Measurements from ENCODE around the gene SCARF1.

The SCARF1 gene

DNA sequence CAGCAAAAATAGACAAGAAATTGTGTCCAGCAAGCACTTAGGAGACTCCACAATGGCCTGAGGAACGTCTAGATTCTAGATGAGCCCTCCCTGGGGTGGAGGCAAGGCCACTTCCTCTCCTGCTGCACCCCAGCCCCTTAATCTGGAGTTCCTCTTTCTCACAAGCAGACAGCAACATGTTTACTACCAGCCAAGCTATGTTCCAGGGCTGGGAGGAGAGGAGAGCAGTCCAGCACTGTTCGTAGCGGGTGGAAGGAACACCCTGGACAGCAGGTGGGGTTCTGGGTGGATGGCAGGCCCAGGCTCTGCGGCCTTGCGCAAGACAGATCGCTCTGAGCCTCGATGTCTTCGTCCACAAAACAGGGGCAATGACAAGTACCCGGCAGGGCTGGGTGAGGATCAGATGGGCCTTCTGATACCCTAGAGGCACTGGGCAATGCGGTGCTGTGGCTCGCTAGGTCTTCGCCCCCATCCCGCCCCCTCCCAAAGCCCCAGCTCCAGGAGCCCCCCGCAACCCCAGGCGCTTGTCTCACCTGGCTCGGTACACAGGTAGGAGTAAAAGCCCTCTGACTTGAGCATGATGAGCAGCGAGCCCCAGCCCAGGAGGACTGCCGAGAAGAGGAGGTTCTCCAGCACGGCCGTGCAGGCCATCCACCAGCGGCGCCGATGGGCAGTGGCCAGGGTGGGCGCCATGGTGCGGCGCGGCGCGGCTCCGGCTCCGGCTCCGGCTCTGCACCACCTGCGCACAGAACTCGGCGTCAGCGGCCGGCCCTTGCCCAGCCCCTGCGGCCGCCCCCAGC lies 18.1 kb downstream of the SCARF1 start:
- no peak for TF ChIP-seq POLR2A (IDR thresholded peaks at IDR 0.05; ENCODE audit: low read length)
- peak; percentile 53 to 66 for DNase-seq

DNA sequence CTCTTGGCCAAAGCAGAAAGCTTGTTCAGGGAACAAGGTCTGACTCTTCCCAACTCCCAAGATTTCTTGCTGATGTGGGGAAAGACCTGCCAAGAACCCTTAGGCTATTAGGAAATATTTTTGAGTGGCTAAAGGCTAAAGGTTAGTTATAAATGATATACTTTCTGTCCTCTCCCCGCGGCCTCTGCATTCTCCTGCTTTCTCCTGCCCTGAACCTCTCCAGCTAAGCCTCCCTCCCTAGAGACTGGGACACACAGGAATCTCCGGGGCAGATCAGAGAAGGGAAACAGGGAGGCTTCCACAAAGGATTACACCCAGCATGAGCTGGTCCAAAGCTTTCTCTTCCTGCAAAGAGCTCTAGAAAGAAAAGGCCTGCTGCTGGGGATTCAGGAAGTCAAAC lies 19.2 kb downstream of the SCARF1 start:
- DNase-seq = no peak
- TF ChIP-seq POLR2A (IDR thresholded peaks at IDR 0.05; ENCODE audit: low read length) (no peak), GATA1 (IDR thresholded peaks at IDR 0.05; ENCODE audit: low read depth, low read length) (no peak)

DNA sequence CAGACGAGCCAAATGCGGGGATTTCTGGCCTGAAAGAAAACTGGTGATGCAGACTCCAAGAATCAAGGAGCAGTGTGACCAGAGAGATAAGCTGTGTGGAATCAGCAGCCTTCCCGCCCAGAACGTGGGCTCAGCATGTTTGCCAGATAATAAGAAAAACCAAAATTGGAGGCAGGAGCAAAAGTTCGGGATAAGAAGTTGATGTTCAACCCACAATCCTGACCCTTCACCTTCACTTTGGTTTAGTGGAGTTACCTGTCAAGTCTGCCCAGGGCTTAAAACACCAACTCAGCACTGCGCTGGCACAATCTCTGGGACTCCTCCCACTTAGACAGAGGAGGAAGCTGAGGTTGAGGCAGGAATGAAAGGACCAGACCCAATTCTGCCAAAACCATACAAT lies 20.0 kb downstream of the SCARF1 start:
- TF ChIP-seq GATA1 (IDR thresholded peaks at IDR 0.05; ENCODE audit: low read depth, low read length) (no peak), POLR2A (IDR thresholded peaks at IDR 0.05; ENCODE audit: low read length) (no peak)

DNA sequence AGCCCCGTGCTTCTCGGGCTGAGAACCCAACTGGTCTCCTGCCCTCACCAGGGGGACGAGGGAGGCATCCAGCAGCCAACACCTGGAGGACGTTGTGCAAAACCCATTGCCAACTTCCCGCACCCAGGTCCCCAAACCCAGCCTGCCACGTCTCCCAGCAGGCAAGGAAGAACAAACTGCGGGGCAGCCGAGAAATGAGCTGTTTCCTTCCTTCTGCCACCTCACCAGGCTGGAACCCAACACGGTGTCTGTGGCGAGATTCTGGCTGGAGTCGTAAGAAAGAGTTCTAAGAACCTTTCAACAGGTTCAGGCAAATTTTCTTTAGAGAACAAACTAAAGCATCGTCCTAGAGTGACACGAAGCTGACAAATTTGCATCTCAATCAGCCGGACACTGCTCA lies 20.5 kb downstream of the SCARF1 start:
- DNase-seq = no peak
- no peak for TF ChIP-seq GATA1 (IDR thresholded peaks at IDR 0.05; ENCODE audit: low read depth, low read length)
- TF ChIP-seq POLR2A (IDR thresholded peaks at IDR 0.05; ENCODE audit: low read length) = no peak

More for the DNA sequence above, 20.0 kb downstream of the SCARF1 start:
- peak; percentile 56 for DNase-seq

DNA sequence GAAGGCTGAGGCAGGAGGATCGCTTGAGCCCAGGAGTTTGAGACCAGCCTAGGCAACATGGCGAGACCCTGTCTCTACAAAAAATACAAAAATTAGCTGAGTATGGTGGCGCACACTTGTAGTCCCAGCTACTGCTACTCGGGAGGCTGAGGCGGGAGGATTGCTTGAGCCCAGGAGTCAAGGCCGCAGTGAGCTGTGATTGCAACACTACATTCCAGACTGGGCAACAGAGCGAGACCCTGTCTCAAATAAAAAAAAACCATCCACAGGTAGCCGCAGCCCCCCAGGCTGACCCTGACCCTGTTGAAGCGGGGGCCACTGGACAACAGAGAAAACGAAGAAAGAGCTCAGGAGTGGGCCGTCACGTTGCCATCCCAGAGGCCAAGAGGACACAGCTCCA lies 20.9 kb downstream of the SCARF1 start:
- TF ChIP-seq POLR2A (IDR thresholded peaks at IDR 0.05; ENCODE audit: low read length) (no peak), GATA1 (IDR thresholded peaks at IDR 0.05; ENCODE audit: low read depth, low read length) (no peak)
- DNase-seq = no peak

DNA sequence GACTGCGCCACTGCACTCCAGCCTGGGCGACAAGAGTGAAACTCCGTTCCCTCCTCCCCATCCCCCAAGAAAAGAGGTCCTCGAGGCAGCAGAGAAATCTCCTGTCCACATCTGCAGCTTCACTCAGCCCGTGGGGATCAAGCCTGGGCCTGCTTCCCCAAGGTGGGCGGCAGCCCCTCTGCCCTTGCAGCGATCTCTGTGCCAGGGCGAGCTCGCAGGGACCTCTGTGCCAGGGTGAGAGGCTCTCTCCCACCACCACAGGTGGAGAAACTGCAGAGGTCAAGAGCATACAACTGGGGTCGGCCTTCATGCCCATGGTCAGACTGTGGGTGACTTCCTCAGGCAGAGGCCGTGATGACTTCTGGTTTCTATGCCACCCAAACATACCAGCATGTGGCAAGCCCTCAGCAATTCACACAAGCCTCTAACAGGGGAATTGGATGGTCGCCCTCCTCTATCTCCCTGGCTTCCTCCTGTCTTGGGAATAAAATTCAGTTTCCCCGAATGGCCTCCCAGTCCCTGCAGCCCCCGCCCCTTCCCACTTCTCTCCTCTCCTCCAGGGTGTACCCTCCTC lies 22.4 kb downstream of the SCARF1 start:
- TF ChIP-seq GATA1 (IDR thresholded peaks at IDR 0.05; ENCODE audit: low read depth, low read length) (no peak), POLR2A (IDR thresholded peaks at IDR 0.05; ENCODE audit: low read length) (no peak)
- DNase-seq = no peak

DNA sequence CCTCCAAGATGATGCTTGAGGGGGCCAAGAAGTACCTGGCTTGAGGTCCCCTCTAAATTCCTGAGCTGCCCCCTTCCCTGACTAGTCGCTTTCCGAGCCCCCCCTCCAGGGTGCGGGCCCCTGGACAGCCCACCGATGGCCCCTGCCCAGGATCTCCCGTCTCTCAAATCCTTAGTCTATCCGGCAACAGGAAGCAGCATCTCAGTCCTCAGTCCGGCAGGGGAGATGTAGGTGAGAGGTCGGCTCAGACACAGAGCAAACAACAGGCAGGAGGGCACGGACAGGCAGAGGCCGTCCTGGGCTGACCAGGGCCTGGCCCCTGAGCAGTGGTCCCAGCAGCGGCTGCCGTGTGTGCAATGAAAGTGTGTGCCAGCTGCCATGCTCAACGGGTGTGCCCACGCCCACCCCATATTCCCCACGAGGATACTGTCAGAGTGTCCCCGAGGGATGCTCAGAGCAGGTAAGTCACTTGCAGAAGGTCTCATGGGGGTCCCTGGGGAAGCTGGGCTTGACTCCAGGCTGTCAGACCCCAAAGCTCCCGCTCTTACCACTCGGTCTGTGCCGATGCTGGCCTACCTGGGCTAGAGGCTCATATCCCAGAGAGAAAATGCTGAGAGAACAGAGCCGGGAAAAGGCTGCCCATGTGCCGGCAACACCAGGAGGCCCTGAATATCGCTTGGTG lies 24.1 kb downstream of the SCARF1 start:
- TF ChIP-seq POLR2A (IDR thresholded peaks at IDR 0.05; ENCODE audit: low read length) (no peak), GATA1 (IDR thresholded peaks at IDR 0.05; ENCODE audit: low read depth, low read length) (no peak)
- no peak for DNase-seq

DNA sequence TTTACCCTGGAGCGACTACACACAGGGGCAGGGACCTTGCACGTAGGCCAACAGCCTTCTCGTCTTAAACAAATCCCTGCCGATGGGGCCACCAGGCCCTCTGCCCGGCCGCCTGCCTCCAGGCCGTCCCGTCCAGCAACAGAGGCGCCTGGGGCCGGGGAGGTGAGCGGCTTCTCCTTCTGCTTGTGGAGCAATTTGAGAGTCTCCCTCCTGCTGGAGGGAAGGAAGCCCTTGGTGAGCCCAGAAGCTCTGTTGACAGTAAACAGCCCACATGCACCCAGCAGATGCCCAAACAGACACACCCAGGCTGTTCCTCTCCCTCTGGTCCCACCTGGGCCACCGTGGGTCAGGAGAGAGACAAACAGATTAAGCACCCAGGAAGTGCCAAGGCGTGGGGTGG lies 25.0 kb downstream of the SCARF1 start:
- TF ChIP-seq GATA1 (IDR thresholded peaks at IDR 0.05; ENCODE audit: low read depth, low read length) = no peak
- no peak for TF ChIP-seq POLR2A (IDR thresholded peaks at IDR 0.05; ENCODE audit: low read length)

DNA sequence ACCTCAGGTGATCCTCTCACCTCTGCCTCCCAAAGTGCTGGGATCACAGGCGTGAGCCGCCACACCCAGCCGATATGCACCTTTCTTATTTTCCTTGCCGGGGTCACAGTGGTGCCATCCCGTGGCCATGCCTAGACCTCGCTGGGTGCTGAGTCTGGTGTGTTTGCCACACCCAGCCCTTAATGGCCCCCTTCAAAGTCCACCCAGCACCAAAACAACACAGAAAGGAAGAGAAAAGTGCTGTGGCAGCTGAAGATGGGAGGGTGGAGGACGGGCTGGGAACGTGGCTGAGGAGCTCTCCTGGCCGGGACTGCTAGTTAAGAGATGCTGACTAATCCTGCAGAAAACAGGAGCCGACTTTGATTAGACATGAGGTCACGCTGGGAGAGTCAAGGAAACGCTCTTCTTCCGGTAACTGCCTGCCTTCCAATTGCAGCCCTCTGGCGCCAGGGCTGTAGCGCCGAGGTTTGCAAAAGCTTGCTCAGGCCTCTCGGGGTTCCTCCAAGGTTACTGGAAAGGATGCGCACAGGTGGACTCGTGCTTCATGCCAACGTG lies 27.8 kb downstream of the SCARF1 start:
- peak in 1 of 2 experiments; percentile 61 for DNase-seq
- no peak for TF ChIP-seq POLR2A (IDR thresholded peaks at IDR 0.05; ENCODE audit: low read length)
- TF ChIP-seq GATA1 (IDR thresholded peaks at IDR 0.05; ENCODE audit: low read depth, low read length) = no peak

More for the DNA sequence above, 25.0 kb downstream of the SCARF1 start:
- DNase-seq = no peak

DNA sequence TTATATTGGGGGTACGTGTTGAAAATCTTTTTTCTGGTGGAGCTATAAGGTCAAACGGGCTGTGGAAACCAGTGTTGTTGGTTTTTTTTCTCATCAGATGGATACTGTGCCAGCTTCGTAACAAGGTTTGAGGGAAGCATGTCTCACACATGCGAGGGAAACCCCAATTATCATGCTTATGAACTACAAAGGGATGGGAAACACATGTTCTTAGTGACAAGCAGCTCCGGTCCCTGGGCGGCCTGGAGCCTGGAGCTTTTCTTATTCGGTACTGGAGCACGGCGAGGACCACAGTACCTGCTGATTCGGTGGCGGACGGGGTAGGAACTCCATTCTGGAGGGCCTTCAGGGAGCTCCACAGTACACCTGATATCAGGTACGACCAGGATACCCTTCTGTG lies 29.4 kb downstream of the SCARF1 start:
- DNase-seq = no peak
- TF ChIP-seq POLR2A (IDR thresholded peaks at IDR 0.05; ENCODE audit: low read length) (no peak), GATA1 (IDR thresholded peaks at IDR 0.05; ENCODE audit: low read depth, low read length) (no peak)

DNA sequence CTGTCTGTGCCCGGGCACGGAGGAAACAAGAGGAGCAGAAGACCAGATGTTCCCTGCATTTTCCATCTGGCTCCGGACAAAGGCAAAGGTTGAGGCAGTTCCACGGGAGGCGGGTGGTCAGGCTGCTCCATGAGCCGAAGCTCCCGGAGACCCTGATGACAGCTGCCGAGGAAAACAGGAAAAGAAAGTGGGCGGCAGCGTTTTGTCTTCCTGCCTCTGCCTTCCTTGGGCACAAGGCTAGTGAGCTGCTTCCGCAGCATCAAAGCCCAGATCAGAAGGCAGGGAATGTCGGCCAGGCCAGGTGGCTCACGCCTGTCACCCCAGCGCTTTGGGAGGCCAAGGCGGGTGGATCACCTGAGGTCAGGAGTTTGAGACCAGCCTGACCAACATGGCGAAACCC lies 33.1 kb downstream of the SCARF1 start:
- DNase-seq = no peak
- TF ChIP-seq GATA1 (IDR thresholded peaks at IDR 0.05; ENCODE audit: low read depth, low read length) (no peak), POLR2A (IDR thresholded peaks at IDR 0.05; ENCODE audit: low read length) (no peak)

DNA sequence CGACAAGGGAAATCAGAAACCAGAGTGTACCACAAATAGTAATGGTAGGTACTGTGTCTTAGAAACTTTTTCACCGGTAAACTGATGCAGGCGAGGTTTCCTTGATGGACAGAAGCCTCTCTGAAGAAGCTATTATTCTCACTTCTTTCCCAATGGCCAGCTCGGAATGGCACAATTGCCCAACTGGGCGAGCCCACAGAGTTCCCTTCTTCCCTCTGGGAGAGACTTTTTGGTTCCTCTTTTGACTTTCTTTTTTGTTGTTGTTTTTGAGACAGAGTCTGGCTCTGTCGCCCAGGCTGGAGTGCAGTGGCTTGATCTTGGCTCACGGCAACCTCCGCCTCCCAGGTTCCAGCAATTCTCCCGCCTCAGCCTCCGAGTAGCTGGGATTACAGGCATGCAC lies 33.8 kb downstream of the SCARF1 start:
- TF ChIP-seq GATA1 (IDR thresholded peaks at IDR 0.05; ENCODE audit: low read depth, low read length) (no peak), POLR2A (IDR thresholded peaks at IDR 0.05; ENCODE audit: low read length) (no peak)
- no peak for DNase-seq

DNA sequence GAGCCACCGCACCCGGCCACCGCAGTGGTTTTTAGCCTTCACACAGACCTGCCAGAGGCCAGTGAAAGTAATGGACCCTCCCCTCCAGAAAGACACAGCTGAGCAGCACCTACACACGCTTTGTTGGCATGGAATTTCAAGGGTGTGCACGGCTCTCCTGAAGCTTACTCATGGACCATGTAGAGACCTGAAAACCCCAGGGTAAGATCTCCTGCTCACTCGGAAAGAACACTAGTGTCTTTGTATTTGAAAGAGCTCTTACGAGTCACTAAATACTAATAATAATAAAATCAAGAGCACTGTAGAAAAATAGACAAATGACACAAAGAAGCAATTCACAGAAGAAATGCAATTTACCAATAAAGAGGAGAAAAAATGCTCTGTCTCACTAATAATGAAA lies 36.9 kb downstream of the SCARF1 start:
- TF ChIP-seq POLR2A (IDR thresholded peaks at IDR 0.05; ENCODE audit: low read length) (no peak), GATA1 (IDR thresholded peaks at IDR 0.05; ENCODE audit: low read depth, low read length) (no peak)
- DNase-seq = no peak

DNA sequence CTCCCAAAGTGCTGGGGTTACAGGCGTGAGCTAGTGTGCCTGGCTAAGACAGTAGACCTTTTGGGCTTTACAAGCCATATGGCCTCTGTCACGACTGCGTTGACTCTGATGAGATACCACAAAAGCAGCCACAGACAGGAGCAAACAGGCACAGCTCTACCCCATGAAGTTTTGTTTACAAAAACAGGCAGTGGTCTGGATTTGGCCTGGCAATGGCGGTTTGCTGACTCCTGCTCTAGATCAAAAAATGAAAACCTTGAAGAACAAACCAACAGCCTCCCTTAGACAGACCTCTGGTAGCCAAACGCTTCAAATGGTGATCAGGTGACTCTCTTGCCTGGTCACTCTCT lies 37.6 kb downstream of the SCARF1 start:
- TF ChIP-seq POLR2A (IDR thresholded peaks at IDR 0.05; ENCODE audit: low read length) (no peak), GATA1 (IDR thresholded peaks at IDR 0.05; ENCODE audit: low read depth, low read length) (no peak)
- DNase-seq = no peak
